ENCODE measurements around the gene ADAM29.
"Not testable (repeated sequence)": the region's sequence is repeated elsewhere in the genome, so short reads cannot be mapped to it uniquely, and the experiment has no call there.

ADAM29 gene

DNA sequence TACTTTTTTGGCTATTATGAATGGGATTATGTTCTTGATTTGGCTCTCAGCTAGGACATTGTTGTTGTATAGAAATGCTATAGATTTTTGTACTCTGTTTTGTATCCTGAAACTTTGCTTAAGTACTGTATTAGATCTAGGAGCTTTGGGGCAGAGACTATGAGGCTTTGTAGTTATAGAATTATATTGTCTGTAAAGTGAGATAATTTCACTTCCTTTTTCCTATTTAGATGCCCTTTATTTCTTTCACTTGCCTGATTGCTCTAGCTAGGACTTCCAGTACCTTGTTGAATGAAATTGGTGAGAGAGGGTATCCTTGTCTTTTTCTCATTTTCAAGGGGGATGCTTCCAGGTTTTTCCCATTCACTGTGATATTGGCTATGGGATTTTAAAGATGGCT, 28.1 kb downstream of the ADAM29 start:
- DNase-seq (ENCODE audit: low read depth in 4 of 4, low spot score in 1 of 4): no peak

DNA sequence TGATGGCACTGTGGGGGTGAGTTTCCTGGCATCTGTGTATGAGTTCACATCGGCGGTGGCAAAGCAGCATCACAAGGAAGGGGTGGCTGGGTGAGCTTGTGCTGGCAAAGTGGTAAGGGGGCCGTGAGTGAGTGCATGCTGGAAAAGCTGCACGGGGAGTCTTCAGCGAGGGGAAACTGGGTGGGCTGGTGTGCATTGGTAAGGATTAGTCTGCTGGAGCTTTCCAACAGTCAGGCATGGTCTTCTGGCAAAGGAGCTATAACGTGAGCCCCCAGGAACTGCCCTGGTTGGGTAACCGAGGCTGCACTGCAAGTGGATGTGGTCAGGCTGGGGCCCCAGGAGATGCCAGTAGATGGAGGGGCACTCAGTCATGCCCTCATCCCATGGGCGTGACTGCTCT, 30.7 kb downstream of the ADAM29 start:
- DNase-seq (ENCODE audit: low read depth in 4 of 4, low spot score in 1 of 4): no peak

DNA sequence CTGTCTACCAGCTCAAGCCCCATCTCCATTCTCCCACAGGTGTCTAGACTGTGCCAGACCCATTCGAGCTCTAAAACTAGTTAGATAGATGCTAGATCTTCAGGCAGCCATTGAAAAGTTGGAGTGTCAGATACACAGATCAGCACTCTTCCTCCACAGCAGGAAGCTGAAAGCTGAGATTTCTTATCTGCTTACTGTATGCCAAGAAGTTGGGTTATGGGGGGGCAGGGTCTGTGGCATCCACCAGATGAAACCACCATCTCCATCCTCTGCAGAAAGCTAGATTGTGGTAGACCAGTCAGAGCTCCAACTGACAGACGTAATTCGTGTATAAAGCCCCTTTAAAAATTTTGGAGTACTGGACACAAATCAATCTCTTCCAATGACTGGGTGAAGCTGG, 54.8 kb downstream of the ADAM29 start:
- DNase-seq (ENCODE audit: low read depth in 4 of 4, low spot score in 1 of 4): no peak

DNA sequence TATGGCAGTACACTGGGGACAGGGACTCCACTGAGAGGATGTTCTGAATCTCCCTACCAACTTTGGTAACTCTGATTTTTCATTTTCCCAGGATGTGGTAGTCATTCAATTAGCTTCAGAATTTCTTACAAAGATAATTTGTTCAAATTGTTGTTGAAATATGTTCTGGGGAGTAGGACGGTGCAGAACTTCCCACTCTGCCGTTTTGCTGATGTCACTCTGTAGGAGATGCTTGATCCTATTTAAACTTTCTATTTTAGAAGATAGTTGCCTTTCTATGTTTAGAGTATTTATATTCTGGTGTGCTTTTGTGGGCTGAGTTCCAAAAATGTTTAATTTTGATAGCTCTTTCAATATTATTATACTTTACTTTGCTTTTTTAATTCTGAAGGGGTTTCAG, 55.2 kb downstream of the ADAM29 start:
- no peak for DNase-seq (ENCODE audit: low read depth in 4 of 4, low spot score in 1 of 4)

DNA sequence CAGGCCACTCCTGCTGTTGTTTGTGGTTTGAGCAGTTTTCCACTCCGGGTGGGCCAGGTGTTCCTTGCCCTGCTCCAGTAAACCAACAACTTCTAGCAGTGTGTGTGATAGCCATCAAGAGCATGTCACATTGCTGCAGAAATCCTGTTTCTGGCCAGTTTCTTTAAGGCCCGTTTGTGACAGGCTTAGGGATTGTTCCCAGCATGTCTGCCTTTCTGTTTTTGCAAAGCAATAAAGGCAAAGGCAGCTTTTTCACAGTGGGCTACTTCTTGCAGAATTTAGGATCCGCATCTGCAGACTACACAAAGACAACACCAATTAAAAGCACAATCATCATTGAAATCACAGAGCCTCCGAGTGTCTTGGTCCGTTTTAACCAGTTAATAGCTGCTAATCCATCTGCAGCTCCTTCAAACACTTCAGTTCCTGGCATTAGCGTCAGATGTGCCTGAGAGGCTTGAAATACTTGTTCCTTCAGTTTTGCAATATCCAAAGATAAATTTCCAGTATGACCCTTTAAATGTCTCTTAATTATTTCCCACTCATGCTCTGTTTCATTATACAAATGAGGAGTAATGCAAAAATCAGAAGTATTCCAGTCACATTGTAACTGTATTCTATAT, 65.1 kb downstream of the ADAM29 start:
- no peak for DNase-seq (ENCODE audit: low read depth in 4 of 4, low spot score in 1 of 4)

DNA sequence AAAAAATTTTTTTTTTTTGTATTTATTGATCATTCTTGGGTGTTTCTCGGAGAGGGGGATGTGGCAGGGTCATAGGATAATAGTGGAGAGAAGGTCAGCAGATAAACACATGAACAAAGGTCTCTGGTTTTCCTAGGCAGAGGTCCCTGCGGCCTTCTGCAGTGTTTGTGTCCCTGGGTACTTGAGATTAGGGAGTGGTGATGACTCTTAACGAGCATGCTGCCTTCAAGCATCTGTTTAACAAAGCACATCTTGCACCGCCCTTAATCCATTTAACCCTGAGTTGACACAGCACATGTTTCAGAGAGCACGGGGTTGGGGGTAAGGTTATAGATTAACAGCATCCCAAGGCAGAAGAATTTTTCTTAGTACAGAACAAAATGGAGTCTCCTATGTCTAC, 65.7 kb downstream of the ADAM29 start:
- not testable (repeated sequence) for DNase-seq (ENCODE audit: low read depth in 4 of 4, low spot score in 1 of 4)

DNA sequence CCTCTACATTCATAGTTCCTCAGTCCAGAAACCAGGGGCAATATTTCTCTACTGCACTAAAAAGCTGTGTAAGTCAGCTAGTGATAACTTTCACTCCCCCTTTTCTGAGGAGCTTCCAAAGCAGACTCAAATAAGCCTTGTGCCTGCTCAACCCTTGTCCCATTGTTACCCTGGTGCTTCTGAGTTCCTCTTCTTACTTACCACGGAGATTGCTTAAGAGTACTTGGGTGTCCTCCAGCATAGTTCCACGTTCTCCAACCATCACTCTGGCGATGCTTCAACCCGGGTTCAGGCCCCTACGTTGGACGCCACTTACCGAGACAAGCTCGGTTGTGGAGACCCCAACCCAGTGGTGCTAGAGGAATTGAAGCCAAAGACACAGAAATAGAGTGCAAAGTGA, 71.6 kb downstream of the ADAM29 start:
- no peak for DNase-seq (ENCODE audit: low read depth in 4 of 4, low spot score in 1 of 4)

DNA sequence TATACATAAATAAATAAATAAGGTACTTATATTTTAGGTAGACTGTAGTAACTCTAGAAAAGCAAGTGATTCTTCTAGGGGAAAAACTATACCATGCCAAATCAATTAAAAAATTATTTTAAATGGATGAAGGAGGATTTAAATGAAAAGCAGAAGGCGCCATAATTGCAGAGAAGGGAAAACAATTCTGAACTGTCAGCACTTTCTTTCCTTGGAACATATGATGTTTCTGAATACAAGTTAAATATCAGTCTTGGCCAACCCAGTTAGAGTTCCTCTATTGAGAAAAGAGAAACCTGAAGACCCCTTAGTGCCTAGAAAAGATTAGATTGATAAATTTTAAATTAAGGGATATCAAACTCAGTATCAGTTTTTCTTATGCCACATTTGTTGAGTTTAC, 75.8 kb downstream of the ADAM29 start:
- DNase-seq (ENCODE audit: low read depth in 4 of 4, low spot score in 1 of 4): no peak

DNA sequence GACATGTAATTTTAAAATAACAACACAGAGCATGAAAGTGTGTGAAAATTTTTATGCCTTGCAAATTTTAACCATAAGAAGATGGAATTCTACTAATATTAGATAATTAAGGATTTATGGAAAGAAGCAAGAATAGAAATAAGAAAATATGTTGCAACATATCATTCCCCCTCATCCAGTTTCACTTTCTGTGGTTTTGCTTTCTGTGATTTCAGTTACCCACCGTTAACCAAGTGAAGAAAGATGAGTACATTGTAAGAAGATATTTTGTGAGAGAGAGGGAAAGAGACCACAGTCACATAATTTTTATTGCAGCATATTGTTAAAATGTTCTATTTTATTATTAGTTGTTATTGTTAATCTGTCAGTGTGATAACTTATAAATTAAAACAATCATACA, 77.9 kb downstream of the ADAM29 start:
- DNase-seq (ENCODE audit: low read depth in 4 of 4, low spot score in 1 of 4): no peak

DNA sequence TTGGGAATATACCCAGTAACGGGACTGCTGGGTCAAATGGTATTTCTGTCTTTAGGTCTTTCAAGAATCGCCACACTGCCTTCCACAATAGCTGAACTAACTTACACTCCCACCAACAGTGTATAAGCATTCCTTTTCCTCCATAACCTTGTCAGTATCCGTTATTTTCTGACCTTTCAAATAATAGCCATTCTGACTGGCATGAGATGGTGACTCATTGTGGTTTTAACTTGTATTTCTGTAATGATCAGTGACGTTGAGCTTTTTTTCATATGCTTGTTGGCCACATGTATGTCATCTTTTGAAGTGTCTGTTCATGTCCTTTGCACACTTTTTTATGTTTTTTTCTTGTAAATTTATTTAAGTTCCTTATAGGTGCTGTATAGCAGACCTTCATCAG, 81.2 kb downstream of the ADAM29 start:
- DNase-seq (ENCODE audit: low read depth in 4 of 4, low spot score in 1 of 4): no peak

DNA sequence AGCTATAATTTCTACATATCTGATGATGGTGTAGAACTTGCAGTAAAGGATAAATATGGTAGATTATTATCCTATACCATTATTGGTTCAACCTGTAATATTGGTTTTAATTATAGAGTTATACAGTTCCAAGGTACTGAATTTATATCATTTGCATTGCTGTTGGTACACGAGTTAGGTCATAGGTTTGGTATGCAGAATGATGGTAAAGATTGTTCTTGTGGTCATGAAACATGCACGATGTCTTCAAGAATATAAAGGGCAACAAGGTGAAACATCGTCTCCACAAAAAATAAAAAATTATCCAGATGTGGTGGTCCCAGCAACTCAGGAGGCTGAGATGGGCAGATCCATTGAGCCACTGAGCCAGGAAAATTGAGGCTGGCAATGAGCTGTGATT, 99.6 kb downstream of the ADAM29 start:
- no peak for DNase-seq (ENCODE audit: low read depth in 4 of 4, low spot score in 1 of 4)

DNA sequence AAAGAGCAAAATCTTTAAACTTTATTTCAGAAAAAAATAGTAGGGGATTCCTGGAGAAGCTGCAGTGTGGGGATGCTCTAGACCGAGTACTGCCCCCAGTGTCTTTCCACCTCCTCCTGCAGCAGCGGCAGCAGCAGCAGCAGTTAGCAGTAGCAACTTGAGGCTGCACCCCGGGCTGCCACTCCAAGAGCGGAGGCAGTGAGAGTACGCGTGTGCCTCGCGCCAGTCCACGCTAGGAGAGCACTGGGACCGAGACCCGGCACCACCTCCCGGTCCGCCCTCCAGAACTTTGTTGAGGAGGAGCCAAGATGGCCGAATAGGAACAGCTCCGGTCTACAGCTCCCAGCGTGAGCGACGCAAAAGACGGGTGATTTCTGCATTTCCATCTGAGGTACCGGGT, 101.3 kb downstream of the ADAM29 start:
- DNase-seq (ENCODE audit: low read depth in 4 of 4, low spot score in 1 of 4): not testable (repeated sequence)
